Mesenchymal stem cell (in vitro differentiated cells and primary cell): ENCODE results near the gene UCHL5.

Source experiments
- DNase-seq: peaks from one replicate; pipeline ENCODE4 v3.0.0-alpha.2; 2013
- H2AFZ ChIP-seq: one replicate; pipeline ENCODE4 v1.6.1; 2013; ENCODE audit warnings: low read depth, mild to moderate bottlenecking, control low read depth, inconsistent platforms, low read length, moderate library complexity
- H2AK5ac ChIP-seq: 2 replicates; pipeline ENCODE4 v1.6.1; 2013; ENCODE audit warnings: low read length, moderate library complexity, mild to moderate bottlenecking, inconsistent platforms; ENCODE audit not compliant: severe bottlenecking
- H2BK120ac ChIP-seq: one replicate; pipeline ENCODE4 v1.6.1; 2013; ENCODE audit warnings: low read depth, mild to moderate bottlenecking, inconsistent platforms, low read length, moderate library complexity
- H2BK12ac ChIP-seq, 2 experiments: one replicate each; pipeline ENCODE4 v1.6.1; 2013; ENCODE audit warnings: inconsistent platforms in 2 of 2, low read length in 2 of 2, mild to moderate bottlenecking in 2 of 2, moderate library complexity in 2 of 2, control low read depth in 1 of 2
- H2BK15ac ChIP-seq: one replicate; pipeline ENCODE4 v1.6.1; 2013; ENCODE audit warnings: mild to moderate bottlenecking, low read depth, inconsistent platforms; ENCODE audit not compliant: poor library complexity, severe bottlenecking
- H2BK5ac ChIP-seq: 2 replicates; pipeline ENCODE4 v1.6.1; 2013; ENCODE audit warnings: low read depth, mild to moderate bottlenecking, low read length, control low read depth, inconsistent platforms; ENCODE audit not compliant: poor library complexity, severe bottlenecking
- H3K14ac ChIP-seq, 2 experiments: one replicate each; pipeline ENCODE4 v1.6.1; 2013; ENCODE audit warnings: inconsistent platforms in 2 of 2, low read length in 2 of 2, control low read depth in 1 of 2, mild to moderate bottlenecking in 1 of 2, moderate library complexity in 1 of 2
- H3K18ac ChIP-seq, 2 experiments: one replicate each; pipeline ENCODE4 v1.6.1; 2013; ENCODE audit warnings: inconsistent platforms in 2 of 2, low read length in 2 of 2, control low read depth in 1 of 2, low read depth in 1 of 2, mild to moderate bottlenecking in 1 of 2
- H3K23ac ChIP-seq, 2 experiments: one replicate each; pipeline ENCODE4 v1.6.1; 2013; ENCODE audit warnings: inconsistent platforms in 2 of 2, low read length in 2 of 2, mild to moderate bottlenecking in 2 of 2, moderate library complexity in 2 of 2, control low read depth in 1 of 2
- H3K27ac ChIP-seq: 2 replicates; pipeline ENCODE4 v1.5.1; 2013; ENCODE audit warnings: mild to moderate bottlenecking, moderate library complexity, low read length, control low read depth, inconsistent platforms; ENCODE audit not compliant: poor library complexity, severe bottlenecking
- H3K27me3 ChIP-seq, 2 experiments: 2 replicates each; pipeline versions ENCODE4 v1.6.1 to v1.7.0; 2013; ENCODE audit warnings: low read length in 2 of 2, mild to moderate bottlenecking in 2 of 2, moderate library complexity in 2 of 2, control low read depth in 1 of 2, inconsistent platforms in 1 of 2; ENCODE audit not compliant: control insufficient read depth in 1 of 2, insufficient read depth in 1 of 2
- H3K36me3 ChIP-seq, 2 experiments: 2 replicates each; pipeline versions ENCODE4 v1.6.1 to v1.7.0; 2013; ENCODE audit warnings: low read length in 2 of 2, control low read depth in 1 of 2, inconsistent platforms in 1 of 2, low read depth in 1 of 2, mild to moderate bottlenecking in 1 of 2; ENCODE audit not compliant: insufficient read depth in 2 of 2, control insufficient read depth in 1 of 2
- H3K4ac ChIP-seq, 2 experiments: one replicate each; pipeline ENCODE4 v1.6.1; 2013; ENCODE audit warnings: inconsistent platforms in 2 of 2, low read length in 2 of 2, mild to moderate bottlenecking in 2 of 2, moderate library complexity in 2 of 2, control low read depth in 1 of 2, low read depth in 1 of 2
- H3K4me1 ChIP-seq: 2 replicates; pipeline ENCODE4 v1.6.1; 2013; ENCODE audit warnings: low read depth, low read length, control low read depth; ENCODE audit not compliant: control insufficient read depth, insufficient read depth
- H3K4me2 ChIP-seq: 2 replicates; pipeline ENCODE4 v1.6.1; 2013; ENCODE audit warnings: low read length, mild to moderate bottlenecking, inconsistent platforms; ENCODE audit not compliant: poor library complexity, severe bottlenecking
- H3K4me3 ChIP-seq, 2 experiments: 2 replicates each; pipeline versions ENCODE4 v1.5.1 to v1.7.0; 2013; ENCODE audit warnings: low read length in 2 of 2, mild to moderate bottlenecking in 2 of 2, control low read depth in 1 of 2, low read depth in 1 of 2; ENCODE audit not compliant: insufficient read depth in 1 of 2
- H3K79me1 ChIP-seq: replicated peaks from 2 replicates; pipeline ENCODE4 v1.6.1; 2013; ENCODE audit warnings: mild to moderate bottlenecking, control low read depth, low read length, inconsistent platforms; ENCODE audit not compliant: poor library complexity, severe bottlenecking
- H3K9ac ChIP-seq: 2 replicates; pipeline ENCODE4 v1.7.0; 2013; ENCODE audit warnings: mild to moderate bottlenecking, low read length, moderate library complexity
- H3K9me3 ChIP-seq: 2 replicates; pipeline ENCODE4 v1.7.0; 2013; ENCODE audit warnings: mild to moderate bottlenecking, low read length; ENCODE audit not compliant: control insufficient read depth
- H4K8ac ChIP-seq: one replicate; pipeline ENCODE4 v1.6.1; 2013; ENCODE audit warnings: inconsistent platforms, mild to moderate bottlenecking, low read length, moderate library complexity
- H4K91ac ChIP-seq: one replicate; pipeline ENCODE4 v1.6.1; 2013; ENCODE audit warnings: mild to moderate bottlenecking, low read length, inconsistent platforms
- WGBS: methylation state at CpG from one replicate; pipeline ENCODE4 v1.1.7; 2013; ENCODE audit warnings: mixed read lengths; 5-methylcytosine and 5-hydroxymethylcytosine counted together

UCHL5 gene

GRCh38 chr1:193014400-193014799, 44.8 kb downstream of the UCHL5 start:
- no peak overlapping the region for H4K91ac ChIP-seq
- 94% methylated on average over 2 of the region's 2 CpGs for whole genome bisulfite sequencing

DNA sequence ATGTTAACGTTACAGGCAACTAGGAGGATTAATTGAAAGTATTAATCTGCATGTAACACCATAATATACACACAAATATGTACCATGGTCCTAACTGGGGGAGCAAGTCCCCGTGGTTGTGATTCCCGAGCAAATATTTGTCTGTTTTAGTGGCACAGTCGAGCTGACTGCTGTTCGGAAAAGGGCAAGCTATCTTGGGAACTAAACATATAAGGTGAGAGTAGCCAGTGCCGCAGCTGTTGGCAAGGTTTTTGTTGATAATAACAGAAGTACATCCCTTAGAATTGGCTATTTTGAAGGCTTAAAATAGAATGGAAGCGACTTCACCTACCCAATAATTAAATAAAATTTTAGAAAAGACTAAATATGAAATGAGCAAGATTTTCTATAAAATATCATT, 45.5 kb downstream of the UCHL5 start:
- H2BK120ac ChIP-seq = no peak overlapping the region
- WGBS = 92% methylated on average over 4 of the region's 7 CpGs
- H3K36me3 ChIP-seq = peaks cover 0 to 10% of the 10 kb centered on the region in 2 experiments
- H3K27ac ChIP-seq = no peak overlapping the region
- H3K4me3 ChIP-seq = no peak overlapping the region
- H3K4me2 ChIP-seq = no peak overlapping the region
- H4K91ac ChIP-seq = no peak overlapping the region
- H3K4me1 ChIP-seq = no peaks in the 10 kb centered on the region
- peak overlapping the region; percentile 59 for H3K9ac ChIP-seq
- no peak overlapping the region for H3K18ac ChIP-seq
- no peak overlapping the region for H3K4ac ChIP-seq
- H3K23ac ChIP-seq = no peak overlapping the region
- H2AK5ac ChIP-seq = peak overlapping the region; percentile 74
- no peak overlapping the region for H4K8ac ChIP-seq
- no peak overlapping the region for H2BK5ac ChIP-seq
- H3K14ac ChIP-seq = no peak overlapping the region
- H3K79me1 ChIP-seq = no peaks in the 10 kb centered on the region
- no peak overlapping the region for H2BK12ac ChIP-seq
- no peak overlapping the region for H2BK15ac ChIP-seq
- no peaks in the 10 kb centered on the region for H3K27me3 ChIP-seq
- H3K9me3 ChIP-seq = no peaks in the 10 kb centered on the region
- DNase-seq = no peak
- no peak overlapping the region for H2AFZ ChIP-seq

More at GRCh38 chr1:193014400-193014799, 44.8 kb downstream of the UCHL5 start:
- no peak overlapping the region for H3K4ac ChIP-seq
- H2BK5ac ChIP-seq = no peak overlapping the region
- H2AK5ac ChIP-seq = no peak overlapping the region
- no peak for DNase-seq
- H3K9ac ChIP-seq = peak overlapping the region; percentile 7
- no peak overlapping the region for H3K14ac ChIP-seq
- H3K23ac ChIP-seq = no peak overlapping the region
- H3K4me2 ChIP-seq = no peak overlapping the region
- H3K18ac ChIP-seq = no peak overlapping the region
- H3K4me3 ChIP-seq = no peak overlapping the region
- H2BK120ac ChIP-seq = no peak overlapping the region
- H3K27me3 ChIP-seq = no peaks in the 10 kb centered on the region
- H3K27ac ChIP-seq = no peak overlapping the region
- H3K36me3 ChIP-seq = peaks cover 0 to 10% of the 10 kb centered on the region in 2 experiments
- H2BK12ac ChIP-seq = no peak overlapping the region
- no peaks in the 10 kb centered on the region for H3K9me3 ChIP-seq
- no peaks in the 10 kb centered on the region for H3K4me1 ChIP-seq
- no peak overlapping the region for H2AFZ ChIP-seq
- no peak overlapping the region for H2BK15ac ChIP-seq
- H3K79me1 ChIP-seq = no peaks in the 10 kb centered on the region
- H4K8ac ChIP-seq = no peak overlapping the region

GRCh38 chr1:193013005-193013404, 46.2 kb downstream of the UCHL5 start:
- peak; percentile 29 for DNase-seq
- no peak overlapping the region for H3K27ac ChIP-seq
- no peak overlapping the region for H2BK15ac ChIP-seq
- H3K27me3 ChIP-seq = no peaks in the 10 kb centered on the region
- no peak overlapping the region for H3K23ac ChIP-seq
- H3K4me1 ChIP-seq = no peaks in the 10 kb centered on the region
- H4K91ac ChIP-seq = no peak overlapping the region
- no peaks in the 10 kb centered on the region for H3K9me3 ChIP-seq
- H3K14ac ChIP-seq = no peak overlapping the region
- WGBS = 90% methylated on average over 1 of the region's 2 CpGs
- no peaks in the 10 kb centered on the region for H3K79me1 ChIP-seq
- peak overlapping the region; percentile 59 for H3K9ac ChIP-seq
- H2BK5ac ChIP-seq = no peak overlapping the region
- H2AK5ac ChIP-seq = no peak overlapping the region
- no peak overlapping the region for H3K4me2 ChIP-seq
- H3K36me3 ChIP-seq = peaks cover 0 to 10% of the 10 kb centered on the region in 2 experiments
- no peak overlapping the region for H3K18ac ChIP-seq
- no peak overlapping the region for H2AFZ ChIP-seq
- H4K8ac ChIP-seq = no peak overlapping the region
- no peak overlapping the region for H2BK12ac ChIP-seq
- no peak overlapping the region for H3K4ac ChIP-seq
- H2BK120ac ChIP-seq = no peak overlapping the region
- H3K4me3 ChIP-seq = no peak overlapping the region

- H3K9ac ChIP-seq = no peak overlapping the region
- no peak overlapping the region for H2BK12ac ChIP-seq
- no peak overlapping the region for H2BK15ac ChIP-seq
- H2BK5ac ChIP-seq = no peak overlapping the region
- no peak overlapping the region for H3K4me3 ChIP-seq
- no peak overlapping the region for H2AK5ac ChIP-seq
- no CpG with 5 or more reads among the region's 1 CpG for WGBS
- H3K18ac ChIP-seq = no peak overlapping the region
- no peak overlapping the region for H2BK120ac ChIP-seq
- no peaks in the 10 kb centered on the region for H3K4me1 ChIP-seq
- no peak overlapping the region for H3K4me2 ChIP-seq
- no peaks in the 10 kb centered on the region for H3K9me3 ChIP-seq
- no peak overlapping the region for H4K91ac ChIP-seq
- no peak overlapping the region for H2AFZ ChIP-seq
- H3K14ac ChIP-seq = no peak overlapping the region
- H4K8ac ChIP-seq = no peak overlapping the region
- no peaks in the 10 kb centered on the region for H3K27me3 ChIP-seq
- no peak overlapping the region for H3K23ac ChIP-seq
- H3K27ac ChIP-seq = no peak overlapping the region
- DNase-seq = no peak
- peaks cover 0 to 5% of the 10 kb centered on the region in 2 experiments for H3K36me3 ChIP-seq
- H3K4ac ChIP-seq = no peak overlapping the region
- no peaks in the 10 kb centered on the region for H3K79me1 ChIP-seq
These were observed 47.8 kb downstream of the UCHL5 start for GRCh38 chr1:193011406-193011805.
